Measurements from ENCODE around the gene CBLN3. TPM values are rescaled to one million over a fixed set of nuclear protein-coding genes. Genes with fewer than 3 reads are reported as not detected.

CBLN3 gene
- total and polyA plus RNA-seq, 12 donors = 0.24 to 2.5 (median 0.92) TPM

DNA sequence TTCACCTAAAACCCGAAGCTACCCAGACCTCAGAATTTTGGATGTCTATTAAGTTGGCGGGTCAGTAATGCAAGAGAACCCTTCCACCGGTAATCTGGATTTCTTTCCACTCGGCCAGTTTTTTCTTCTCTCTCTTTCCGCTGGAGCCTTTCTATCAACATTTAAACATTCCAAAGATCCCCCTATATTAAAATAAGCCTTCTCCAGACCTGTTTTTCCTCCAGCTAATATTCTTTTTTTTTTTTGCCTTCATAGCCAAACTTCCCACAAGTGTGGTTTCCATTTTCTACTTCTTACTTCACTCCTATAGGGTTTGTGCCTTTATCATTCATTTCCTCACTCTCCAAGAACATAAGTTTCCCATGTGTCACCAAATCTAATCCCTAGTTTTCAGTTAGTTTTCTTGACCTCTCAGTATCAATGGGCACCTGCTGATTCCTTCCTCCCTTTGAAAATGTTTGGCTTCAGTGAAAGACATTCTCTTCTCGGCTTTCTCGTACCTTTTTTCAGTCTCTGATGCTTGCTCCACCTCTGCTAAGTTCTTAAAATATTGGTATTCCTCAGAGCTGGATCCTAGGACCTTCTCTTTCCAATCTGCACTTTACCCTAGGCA lies 13.7 kb upstream of the CBLN3 start:
- H3K4me1 ChIP-seq = peaks cover 4 to 46% (median 42%) of the 10 kb centered on the region in 9 donors
- 1 to 6% methylated on average over 7 of the region's 7 CpGs for whole genome bisulfite sequencing, 2 donors

GRCh38 chr14:24442240-24443052 lies 13.0 kb upstream of the CBLN3 start, which contains the start of gene SDR39U1:
SDR39U1 (minus strand) TSS chr14:24442776; CDS start chr14:24442769, 7 bp downstream.
- TF ChIP-seq, protein P1, sequence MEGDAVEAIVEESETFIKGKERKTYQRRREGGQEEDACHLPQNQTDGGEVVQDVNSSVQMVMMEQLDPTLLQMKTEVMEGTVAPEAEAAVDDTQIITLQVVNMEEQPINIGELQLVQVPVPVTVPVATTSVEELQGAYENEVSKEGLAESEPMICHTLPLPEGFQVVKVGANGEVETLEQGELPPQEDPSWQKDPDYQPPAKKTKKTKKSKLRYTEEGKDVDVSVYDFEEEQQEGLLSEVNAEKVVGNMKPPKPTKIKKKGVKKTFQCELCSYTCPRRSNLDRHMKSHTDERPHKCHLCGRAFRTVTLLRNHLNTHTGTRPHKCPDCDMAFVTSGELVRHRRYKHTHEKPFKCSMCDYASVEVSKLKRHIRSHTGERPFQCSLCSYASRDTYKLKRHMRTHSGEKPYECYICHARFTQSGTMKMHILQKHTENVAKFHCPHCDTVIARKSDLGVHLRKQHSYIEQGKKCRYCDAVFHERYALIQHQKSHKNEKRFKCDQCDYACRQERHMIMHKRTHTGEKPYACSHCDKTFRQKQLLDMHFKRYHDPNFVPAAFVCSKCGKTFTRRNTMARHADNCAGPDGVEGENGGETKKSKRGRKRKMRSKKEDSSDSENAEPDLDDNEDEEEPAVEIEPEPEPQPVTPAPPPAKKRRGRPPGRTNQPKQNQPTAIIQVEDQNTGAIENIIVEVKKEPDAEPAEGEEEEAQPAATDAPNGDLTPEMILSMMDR (IDR thresholded peaks at IDR 0.05) = peak in 3 of 9 donors; percentile 12 to 22 (median 12)
- Histone ChIP-seq H3K27me3 (no peaks in the 10 kb centered on the region), H3K4me1 (peaks cover 4 to 53% (median 50%) of the 10 kb centered on the region in 9 donors), H3K27ac (peak within 1 kb of the TSS; percentile 94 to 100 (median 99)), H3K9me3 (no peaks in the 10 kb centered on the region), H3K36me3 (peaks cover 0 to 43% (median 32%) of the 10 kb centered on the region in 9 donors), H3K4me3 (peak within 1 kb of the TSS; percentile 55 to 86 (median 72))
- ATAC-seq = peak; percentile 91 to 97 (median 96)
- DNase-seq = peak; percentile 95 to 99
- WGBS, 2 donors = 0 to 1% methylated on average over 52 of the region's 52 CpGs
- intact Hi-C loops (cut with DNase I) = loop anchor here in 1 of 10 donors (2.0 kb wide), 1 partner anchor 200 kb away; the partner anchor contains the start of gene TINF2

More for the DNA sequence above, 13.7 kb upstream of the CBLN3 start:
- intact Hi-C loops (cut with DNase I) = loop anchor here in 1 of 10 donors (2.0 kb wide), 1 partner anchor 200 kb away; the partner anchor contains the start of gene TINF2
- peak overlapping the region; percentile 36 to 86 (median 72) for H3K4me3 ChIP-seq
- H3K9me3 ChIP-seq = no peaks in the 10 kb centered on the region
- peaks cover 0 to 36% (median 24%) of the 10 kb centered on the region in 9 donors for H3K36me3 ChIP-seq
- H3K27me3 ChIP-seq = no peaks in the 10 kb centered on the region
- ATAC-seq (no peak), DNase-seq (no peak)
- TF ChIP-seq, protein P1 (IDR thresholded peaks at IDR 0.05) = no peak
- H3K27ac ChIP-seq = peak overlapping the region; percentile 45 to 100 (median 99)

- peaks cover 0 to 48% (median 37%) of the 10 kb centered on the region in 9 donors for H3K36me3 ChIP-seq
- peak overlapping the region; percentile 55 to 86 (median 72) for H3K4me3 ChIP-seq
- ATAC-seq (no peak), DNase-seq (no peak)
- intact Hi-C loops (cut with DNase I) = loop anchor here in 1 of 10 donors (2.0 kb wide), 1 partner anchor 199 kb away; the partner anchor contains the start of gene TINF2
- 1 to 5% methylated on average over 12 of the region's 12 CpGs for WGBS, 2 donors
- peak overlapping the region; percentile 94 to 100 (median 99) for H3K27ac ChIP-seq
- H3K4me1 ChIP-seq = peaks cover 7 to 58% (median 55%) of the 10 kb centered on the region in 9 donors
- TF ChIP-seq, protein P1 (IDR thresholded peaks at IDR 0.05) = no peak
- no peaks in the 10 kb centered on the region for H3K9me3 ChIP-seq
- H3K27me3 ChIP-seq = no peaks in the 10 kb centered on the region
These were observed 12.4 kb upstream of the CBLN3 start for GRCh38 chr14:24441904-24442239.

DNA sequence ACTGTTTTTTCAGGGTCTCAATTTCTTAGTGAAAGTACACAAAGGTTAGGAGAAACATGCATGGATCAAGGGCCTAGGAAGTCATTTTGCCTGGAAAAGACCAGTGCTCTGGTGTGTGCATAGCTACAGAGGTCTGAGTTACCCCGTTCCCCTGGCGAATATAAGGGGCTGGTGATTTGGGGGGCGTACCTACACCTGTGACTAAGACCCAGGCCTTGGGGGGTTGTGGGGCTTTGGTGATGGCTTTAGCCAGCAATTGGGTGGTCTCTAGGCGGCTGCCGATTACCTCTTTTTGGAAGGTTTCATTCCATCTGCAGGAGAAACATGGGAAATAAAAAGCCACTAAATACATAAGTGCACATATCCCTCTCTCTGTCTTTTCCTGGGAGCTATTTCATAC lies 12.0 kb upstream of the CBLN3 start:
- ATAC-seq (no peak), DNase-seq (no peak)
- Histone ChIP-seq H3K36me3 (peaks cover 0 to 51% (median 39%) of the 10 kb centered on the region in 9 donors), H3K4me3 (peak overlapping the region; percentile 55 to 86 (median 72)), H3K27ac (peak overlapping the region; percentile 94 to 100 (median 99)), H3K9me3 (no peaks in the 10 kb centered on the region), H3K4me1 (peaks cover 7 to 62% (median 59%) of the 10 kb centered on the region in 9 donors), H3K27me3 (no peaks in the 10 kb centered on the region)
- WGBS, 2 donors = 53 to 56% methylated on average over 5 of the region's 5 CpGs
- intact Hi-C loops (cut with DNase I) = no loop called here
- TF ChIP-seq, protein P1 (IDR thresholded peaks at IDR 0.05) = no peak

Measured in heart right ventricle (tissue), 16 donors.